Amniotic stem cell (primary cell): ENCODE data around the gene SV2C.
"Not testable (repeated sequence)": the region's sequence is repeated elsewhere in the genome, so short reads cannot be mapped to it uniquely, and the experiment has no call there.

Experiments used
- DNase-seq: peaks from one replicate; lab custom pipeline; 2025; lab: John Stamatoyannopoulos, UW

Gene SV2C

DNA sequence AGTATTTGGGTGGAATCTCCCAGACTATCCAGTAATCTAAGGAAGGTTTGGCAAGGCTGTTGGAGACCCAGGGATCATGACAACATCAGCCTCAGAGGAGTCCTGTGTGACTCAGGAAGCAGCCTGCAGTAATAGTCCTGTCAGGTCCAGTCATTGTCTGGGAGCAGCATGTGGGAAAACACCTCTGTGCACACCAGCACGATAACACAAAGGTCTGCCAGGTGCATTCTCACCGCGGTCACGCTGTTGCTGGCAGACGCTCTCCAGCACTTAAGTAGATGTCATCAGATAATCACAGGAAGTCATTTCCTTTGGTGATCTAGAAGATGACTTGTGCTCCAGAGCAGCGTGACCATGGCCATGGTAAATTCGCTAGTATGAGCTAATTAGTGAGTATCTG is 220.7 kb downstream of the SV2C start:
- DNase-seq: no peak

DNA sequence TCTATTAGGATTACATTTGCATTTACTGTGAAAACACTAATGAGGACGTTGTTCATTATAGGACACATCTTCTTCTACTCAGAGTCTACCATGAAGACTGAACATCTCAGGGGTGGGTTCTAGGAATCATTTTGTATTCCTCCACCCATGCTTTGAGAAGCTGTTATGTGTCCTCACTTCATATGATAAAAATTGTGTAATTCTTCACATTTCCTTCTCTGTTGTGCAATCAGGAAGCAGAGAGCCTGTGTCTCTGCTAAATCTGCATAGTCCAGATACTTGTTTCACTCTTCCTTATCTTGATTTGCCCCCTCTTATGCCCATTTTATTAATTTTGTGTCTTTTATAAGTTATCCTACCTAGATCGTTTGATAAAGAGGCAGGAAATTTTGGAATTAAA is 222.1 kb downstream of the SV2C start:
- DNase-seq: no peak

DNA sequence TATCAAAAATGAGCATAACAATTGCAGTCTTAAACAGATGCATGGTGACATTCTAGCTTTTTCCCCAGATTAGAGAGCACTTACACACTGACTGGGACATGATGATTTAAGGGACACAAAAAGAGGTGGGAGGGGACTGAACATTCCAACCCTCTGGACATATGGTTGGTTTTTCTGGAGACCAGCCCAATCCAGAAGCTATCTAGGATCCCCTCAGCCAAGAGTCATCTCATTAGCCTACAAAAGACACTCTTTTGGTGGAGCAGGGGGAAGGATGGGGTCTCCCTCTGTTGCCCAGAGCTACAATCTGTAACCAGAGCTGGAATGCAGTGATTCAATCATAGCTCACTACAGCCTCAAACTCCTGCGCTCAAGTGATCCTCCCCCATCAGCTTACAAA is 222.6 kb downstream of the SV2C start:
- no peak for DNase-seq

DNA sequence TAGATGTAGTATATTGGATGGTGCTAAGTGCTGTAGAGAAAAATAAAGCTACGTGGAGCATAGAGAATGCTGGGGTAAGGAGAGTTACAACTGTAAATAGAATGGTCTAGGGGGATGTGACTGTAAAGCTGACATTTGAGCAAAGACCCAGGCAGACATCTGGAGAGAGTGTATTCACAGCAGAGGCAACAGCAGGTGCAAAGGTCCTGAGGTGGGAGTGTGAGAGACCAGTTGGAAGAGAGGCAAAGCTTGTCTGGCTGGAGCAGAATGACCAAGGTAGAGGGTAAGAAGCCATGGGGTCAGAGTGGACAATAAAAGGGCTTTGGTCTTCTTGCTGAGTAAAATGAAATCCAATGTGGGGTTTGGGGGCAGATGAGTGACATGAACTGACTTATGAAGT is 227.0 kb downstream of the SV2C start:
- no peak for DNase-seq

DNA sequence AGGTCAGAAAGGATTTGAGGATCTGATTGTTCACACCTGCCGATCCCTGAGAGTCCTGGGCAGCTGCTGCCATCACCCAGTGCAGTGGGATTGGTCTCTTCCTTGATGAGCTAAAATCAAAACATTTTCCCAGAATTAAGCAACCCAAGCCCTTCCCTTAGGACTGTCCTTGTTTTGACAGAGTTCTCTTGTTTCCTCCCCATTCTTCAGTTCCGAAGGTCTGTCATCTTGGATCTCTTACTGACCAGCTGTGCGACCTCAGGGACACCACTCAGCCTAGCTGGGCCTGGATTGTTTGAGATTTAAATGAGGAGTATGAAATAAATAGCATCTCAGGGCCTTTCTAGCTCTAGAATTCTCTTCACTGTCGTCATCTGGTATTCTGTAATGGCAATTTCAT is 229.6 kb downstream of the SV2C start:
- DNase-seq: no peak

DNA sequence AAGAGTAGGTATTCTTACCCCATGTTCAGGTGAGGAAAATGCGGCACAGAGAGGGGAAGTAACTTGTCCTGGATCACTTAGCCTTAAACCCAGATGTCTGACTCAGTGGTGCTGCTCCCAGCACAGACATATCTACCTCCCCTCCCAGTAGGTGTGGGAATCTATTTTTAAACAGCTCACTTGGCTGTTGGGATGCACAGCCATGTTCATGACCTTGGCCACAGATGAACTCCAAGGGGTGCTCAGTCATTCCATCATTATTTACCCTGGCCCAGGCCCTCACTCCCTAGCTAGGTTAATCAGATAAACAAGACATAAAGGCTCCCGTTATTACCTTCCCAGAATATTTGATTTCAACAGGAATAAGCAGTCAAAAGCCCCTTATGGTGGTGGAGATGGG is 231.5 kb downstream of the SV2C start:
- DNase-seq: no peak

DNA sequence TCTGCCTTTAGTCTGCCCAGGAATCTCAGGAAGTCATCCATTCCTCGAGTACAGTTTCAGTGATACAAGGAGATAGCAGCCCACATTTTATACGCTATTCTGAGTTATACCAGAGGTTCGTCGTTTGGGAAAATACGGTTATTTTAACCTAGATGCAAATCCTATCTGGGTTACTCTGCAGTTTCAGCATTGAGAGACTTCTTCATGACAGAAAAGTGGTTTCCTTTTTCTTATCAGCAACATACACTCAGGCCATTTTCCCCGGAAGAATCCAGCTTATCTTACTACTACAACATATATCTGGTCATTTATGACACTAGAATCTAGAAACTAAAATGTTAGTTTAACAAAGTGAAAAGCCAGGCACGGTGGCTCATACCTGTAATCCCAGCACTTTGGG is 236.5 kb downstream of the SV2C start:
- no peak for DNase-seq

DNA sequence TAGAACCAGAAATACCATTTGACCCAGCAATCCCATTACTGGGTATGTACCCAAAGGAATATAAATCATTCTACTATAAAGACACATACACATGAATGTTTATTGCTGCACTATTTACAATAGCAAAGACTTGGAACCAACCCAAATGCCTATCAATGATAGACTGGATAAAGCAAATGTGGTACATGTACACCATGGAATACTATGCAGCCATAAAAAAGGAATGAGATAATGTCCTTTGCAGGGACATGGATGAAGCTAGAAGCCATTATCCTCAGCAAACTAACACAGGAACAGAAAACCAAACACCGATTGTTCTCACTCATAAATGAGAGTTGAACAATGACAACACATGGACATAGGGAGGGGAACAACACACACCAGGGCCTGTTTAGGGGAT is 240.3 kb downstream of the SV2C start:
- not testable (repeated sequence) for DNase-seq

DNA sequence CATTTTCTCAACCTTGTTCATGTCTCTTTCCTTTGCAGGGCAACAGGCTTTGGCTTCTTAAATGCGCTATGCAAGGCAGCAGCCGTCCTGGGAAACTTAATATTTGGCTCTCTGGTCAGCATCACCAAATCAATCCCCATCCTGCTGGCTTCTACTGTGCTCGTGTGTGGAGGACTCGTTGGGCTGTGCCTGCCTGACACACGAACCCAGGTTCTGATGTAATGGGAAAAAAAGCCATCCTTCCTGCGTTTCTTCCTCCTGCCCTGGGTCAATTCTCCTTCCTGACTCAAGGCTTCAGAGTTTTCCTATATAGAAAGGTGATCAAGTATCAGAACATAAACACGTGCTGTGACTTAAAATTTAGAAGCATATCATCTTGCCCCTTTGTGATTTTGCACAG is 242.1 kb downstream of the SV2C start:
- no peak for DNase-seq

DNA sequence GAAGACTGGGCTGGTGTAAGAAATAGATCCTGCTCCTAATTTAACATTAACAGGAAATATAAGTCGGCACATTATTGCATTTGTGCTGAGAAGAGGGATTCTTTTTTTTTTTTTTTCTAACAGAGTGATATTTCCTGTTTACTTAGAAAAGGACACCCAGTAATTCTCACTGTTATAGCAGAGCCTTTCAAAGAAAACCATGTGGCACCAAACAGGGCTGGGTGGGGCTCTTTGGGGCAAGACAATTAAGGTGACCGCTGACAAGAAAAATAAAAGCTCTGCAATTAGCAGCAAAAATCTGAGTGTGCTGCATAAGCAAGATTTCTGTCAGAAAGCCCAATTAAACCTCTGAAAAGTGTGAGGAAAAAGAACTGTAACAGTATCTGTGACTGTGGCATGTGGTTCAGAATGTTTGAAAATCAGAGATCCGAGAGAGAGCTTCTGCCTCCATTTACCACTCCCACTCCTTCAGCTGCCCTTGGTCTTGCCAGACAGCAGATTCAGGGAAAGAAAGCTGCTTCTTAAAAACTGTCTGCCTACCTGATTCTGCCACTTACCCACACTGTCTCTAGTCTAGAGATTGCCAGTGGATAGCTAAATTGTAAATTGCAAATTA is 242.8 kb downstream of the SV2C start:
- no peak for DNase-seq

DNA sequence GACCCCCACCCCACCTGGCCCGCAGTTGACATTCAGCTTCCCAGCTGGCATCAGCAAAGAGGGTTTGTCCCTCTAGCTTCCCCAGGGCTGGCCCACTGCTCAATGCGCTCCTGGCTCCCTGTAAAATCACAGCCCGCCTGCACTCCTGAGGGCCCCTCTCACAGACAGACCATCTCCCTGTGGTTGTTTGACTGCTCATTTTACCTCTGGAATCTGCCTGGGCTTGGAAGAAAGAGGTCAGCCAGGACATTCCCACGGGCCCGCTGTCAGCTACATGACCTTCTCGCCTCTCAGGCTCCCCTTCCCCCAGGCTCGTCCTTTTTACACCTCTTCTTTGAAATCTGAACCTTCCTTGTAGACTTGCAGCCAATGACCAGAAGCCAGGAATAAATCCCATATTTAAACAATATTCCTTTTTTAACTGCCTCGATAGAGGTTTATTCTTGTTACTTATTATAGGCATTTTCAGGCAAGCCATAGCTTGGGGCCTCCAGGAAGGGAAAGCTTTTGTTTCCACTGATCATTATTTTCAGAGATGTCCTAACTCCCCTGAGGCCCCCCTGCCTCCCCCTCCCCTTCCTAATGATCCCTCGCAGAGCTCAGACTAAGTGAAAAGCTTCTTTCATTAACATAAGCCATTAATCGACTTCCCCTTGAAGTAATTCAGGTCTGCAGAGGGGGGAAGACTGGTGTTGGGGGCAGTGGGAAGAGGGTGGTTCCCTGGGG is 243.6 kb downstream of the SV2C start:
- DNase-seq: no peak

DNA sequence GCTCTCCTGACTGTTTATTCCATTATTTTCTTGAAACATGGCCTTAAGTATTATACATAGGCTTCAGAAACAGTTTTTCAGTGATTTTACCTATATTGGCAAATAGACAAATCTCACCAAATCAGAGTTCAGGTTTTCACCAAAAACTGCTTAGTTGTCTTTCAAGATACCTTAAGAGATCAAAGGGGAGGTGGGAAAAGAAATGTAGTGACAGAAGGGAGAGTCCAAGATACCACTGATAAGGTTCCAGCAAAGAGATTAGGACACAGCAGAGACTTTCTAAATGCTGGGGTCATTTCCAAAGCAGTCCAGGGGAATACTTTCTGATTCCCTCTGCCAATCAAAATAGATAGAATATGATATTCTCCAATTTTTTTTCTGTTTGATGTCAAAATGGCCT is 246.2 kb downstream of the SV2C start:
- DNase-seq: no peak

DNA sequence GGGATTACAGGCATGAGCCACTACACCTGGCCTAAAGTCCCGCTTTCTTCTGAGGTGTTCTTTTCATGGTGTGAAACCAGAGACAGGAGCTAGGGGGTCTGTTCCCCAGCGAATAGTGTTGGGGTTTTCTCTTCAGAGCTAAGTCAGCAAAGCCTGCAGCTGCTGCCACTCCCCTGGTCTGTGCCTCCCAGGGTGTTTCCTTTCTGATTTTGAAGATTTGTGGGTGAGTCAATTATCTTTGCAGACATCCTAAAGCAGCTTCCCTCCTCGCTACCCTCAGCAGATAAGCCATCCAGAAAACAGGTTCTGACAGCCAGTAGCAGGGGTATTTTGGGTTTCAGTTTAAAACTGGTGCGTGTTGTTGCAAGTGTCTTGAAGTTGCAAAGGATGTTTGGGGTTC is 247.9 kb downstream of the SV2C start:
- no peak for DNase-seq

DNA sequence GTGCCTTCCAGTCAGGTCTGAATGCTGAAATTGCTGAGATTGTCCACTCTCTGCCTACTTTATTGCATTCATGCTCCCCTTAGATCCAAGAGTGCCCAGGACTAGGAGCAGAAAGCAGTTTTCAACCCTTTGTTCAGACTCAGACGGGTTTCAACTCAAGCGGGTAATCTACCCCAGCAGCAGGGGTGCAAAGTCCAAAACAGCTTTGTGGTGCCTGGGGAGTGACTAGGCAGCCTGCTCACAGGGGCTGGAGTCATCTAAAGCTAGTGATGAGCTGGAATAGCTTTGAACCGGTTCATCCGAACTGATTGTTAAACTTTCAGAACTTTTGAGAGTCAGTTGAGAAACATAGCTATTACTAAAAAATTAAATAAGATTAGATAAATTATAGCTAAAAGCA is 248.9 kb downstream of the SV2C start:
- no peak for DNase-seq

DNA sequence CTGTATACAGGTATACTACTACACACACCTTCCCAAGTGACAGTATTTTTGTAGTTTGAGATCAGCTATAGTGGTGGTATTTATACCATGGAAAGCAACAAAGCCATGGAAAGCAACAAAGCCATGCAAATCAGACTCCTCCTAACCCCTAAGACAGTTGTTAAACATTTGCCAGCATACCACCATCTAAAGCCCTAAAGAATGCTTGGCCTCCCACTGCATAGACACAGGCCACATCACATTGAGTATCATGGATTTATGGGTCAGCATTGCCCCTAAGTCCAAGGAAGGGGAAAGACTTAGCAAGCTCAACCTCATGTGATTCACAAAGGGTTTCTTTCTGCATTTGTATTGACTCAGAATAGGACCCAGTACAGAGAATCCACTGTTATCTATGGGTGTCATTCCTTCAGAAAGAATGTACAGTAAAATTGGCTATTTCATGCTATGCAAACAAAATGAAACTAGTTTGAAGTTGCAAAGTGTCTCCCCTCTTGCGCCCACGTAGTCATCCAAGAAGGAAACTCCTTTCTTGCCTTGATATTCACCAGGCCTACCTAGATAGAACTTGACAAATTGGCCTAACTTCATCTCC is 249.5 kb downstream of the SV2C start:
- no peak for DNase-seq

DNA sequence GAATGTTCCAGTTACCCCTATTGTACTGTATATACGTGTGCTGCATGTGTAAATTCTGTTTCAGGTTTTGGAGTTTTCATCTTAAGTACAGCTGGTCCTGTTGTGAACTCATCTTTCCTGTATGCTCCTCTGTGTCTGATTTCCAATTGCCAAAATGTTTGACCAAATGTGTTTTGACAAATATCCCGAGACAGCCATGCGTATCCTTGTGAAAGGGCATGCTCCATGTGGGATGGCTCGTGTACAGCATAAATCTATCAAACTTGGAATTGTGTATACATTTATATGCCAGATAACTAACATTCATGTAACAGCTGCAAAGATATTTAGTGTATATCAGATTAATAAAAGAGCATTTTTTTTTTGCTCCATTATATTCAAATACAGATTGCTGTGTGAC is 250.4 kb downstream of the SV2C start:
- DNase-seq: no peak

DNA sequence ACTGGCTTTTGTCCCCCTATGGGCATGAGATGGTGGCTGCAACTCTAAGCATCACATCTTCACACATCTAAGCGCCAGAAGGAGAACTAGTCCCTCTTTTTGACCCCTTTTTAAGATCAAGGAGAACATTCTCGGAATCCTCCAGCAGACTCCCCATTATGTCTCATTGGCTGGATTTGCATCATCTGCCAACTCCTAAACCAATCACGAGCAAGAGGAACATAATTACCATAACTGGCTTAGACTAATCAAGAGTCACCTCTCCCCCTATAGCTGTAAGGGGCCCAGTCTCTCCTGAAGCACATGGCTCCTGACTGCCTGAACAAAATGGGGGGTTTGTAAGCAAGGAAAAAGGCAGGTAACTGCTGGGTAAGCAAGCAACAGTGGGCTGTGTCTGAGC is 251.4 kb downstream of the SV2C start:
- no peak for DNase-seq

DNA sequence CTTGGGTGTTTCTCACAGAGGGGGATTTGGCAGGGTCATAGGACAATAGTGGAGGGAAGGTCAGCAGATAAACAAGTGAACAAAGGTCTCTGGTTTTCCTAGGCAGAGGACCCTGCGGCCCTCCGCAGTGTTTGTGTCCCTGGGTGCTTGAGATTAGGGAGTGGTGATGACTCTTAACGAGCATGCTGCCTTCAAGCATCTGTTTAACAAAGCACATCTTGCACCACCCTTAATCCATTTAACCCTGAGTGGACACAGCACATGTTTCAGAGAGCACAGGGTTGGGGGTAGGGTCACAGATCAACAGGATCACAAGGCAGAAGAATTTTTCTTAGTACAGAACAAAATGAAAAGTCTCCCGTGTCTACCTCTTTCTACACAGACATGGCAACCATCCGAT is 252.3 kb downstream of the SV2C start:
- not testable (repeated sequence) for DNase-seq

DNA sequence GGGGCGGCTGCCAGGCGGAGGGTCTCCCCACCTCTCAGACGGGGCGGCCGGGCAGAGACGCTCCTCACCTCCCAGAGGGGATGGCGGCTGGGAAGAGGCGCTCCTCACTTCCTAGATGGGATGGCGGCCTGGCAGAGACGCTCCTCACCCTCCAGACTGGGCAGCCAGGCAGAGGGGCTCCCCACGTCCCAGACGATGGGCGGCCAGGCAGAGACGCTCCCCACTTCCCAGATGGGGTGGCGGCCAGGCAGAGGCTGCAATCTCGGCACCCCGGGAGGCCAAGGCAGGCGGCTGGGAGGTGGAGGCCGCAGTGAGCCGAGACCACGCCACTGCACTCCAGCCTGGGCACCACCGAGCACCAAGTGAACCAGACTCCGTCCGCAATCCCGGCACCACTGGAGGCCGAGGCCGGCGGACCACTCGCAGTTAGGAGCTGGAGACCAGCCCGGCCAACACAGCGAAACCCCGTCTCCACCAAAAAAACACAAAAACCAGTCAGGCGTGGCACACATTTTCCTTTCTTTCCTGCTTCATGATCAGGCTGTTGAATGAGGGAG is 253.1 kb downstream of the SV2C start:
- not testable (repeated sequence) for DNase-seq

DNA sequence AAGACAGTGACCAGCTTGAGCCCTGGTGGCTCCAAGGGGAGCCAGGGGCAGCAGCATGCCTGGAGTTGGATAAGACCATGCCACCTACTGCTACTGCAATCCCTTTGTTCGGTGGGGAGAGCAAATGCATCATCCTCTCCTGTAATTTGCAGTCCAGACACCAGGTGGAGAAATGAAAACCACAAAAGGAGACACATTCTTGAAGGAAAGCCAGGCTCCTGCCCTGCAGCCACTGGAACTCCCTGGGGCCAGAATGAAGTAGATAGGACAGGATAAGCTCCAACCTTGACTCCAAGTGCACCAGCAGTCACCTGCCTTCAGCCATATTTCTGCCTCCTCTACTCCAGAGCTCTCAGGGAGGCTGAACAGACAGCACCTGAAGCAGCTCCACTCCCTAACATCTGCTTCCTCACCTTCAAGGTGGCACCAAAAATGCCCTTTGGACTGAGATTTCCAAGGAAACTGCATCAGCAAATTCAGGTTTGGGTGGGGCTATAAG is 254.8 kb downstream of the SV2C start:
- peak; percentile 1 for DNase-seq

DNA sequence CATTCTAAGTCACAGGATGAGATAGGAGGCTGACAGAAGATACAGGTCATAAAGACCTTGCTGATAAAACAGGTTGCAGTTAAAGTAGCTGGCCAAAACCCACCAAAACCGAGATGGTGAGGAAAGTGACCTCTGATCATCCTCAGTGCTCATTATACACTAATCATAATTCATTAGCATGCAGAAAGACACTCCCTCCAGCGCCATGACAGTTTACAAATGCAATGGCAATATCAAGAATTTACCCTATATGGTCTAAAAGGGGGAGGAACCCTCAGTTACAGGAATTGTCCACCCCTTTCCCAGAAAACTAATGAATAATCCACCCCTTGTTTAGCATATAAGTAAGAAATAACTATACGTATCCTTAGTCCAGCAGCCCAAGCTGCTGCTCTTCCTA is 256.7 kb downstream of the SV2C start:
- no peak for DNase-seq

DNA sequence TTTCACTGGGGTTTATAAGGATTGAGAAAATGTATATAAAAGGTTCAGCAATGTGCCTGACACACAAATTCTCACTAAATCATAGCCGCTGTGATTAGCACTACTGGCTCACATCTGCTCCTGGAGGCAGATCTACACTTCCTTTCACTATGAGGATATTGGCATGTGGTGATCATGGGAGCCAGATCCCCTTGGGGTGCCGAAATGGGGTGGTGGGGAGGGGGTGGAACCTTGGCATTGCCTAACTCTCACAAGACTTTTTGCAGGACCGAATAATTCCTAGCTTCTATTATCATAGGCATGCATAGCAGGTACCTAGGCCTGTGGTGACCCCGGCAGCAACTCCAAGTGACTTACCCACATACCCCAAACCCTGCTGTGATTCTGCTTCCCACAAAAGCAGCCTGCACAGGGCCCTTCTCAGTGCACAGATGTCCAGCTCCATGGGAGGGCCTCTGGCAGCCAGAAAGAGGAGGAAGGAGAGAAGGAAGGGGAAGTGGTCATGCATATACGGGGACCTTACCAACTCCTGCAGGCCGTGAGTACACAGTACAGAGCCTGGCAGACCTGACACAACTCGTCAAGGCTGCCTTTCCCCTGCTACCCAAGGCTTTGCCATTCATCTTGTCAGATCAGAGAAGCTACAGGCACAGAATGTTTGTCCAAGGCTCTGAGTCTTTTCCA is 258.6 kb downstream of the SV2C start:
- no peak for DNase-seq

DNA sequence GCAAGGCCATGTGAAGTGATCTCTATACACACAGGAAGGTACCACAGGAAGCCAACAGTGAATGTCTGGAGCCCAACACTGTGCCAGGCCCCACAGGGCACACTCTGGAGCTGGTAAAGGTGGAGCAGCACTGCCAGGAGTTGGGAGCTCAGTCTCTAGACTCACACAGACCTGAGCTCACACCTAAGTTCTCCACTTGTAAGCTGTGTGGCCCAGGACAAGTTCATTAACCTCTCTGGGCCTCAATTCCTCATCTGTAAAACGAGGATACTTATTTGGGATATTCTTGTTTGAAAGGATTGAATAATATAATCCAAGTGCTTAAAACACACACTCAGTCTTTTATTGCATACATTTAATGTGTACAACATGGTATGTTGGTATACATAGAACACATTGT is 259.3 kb downstream of the SV2C start:
- DNase-seq: no peak
